Endothelial cell of umbilical vein (primary cell): Measurements from ENCODE around the gene PCDHGA5. TPM values are rescaled to one million over a fixed set of nuclear protein-coding genes. Genes with fewer than 3 reads are reported as not detected.

Experiments
- BruUV-seq: library from RNA; stranded (reverse); fragments of 400-500 nt; replicated peaks from 2 replicates; lab custom pipeline; 2021; lab: Mats Ljungman, UMichigan
- CTCF ChIA-PET: fragments of 300-600, 350-600 bp; sonication (Branson Sonifier 250); formaldehyde crosslinking; loops from one replicate; lab custom pipeline; 2021; ENCODE audit warnings: antibody characterized with exemption, inconsistent platforms; lab: Charles Lee
- POLR2A ChIA-PET: fragments of 300-600, 350-600 bp; sonication (Branson Sonifier 250); formaldehyde crosslinking; loops from one replicate; lab custom pipeline; 2021; ENCODE audit warnings: antibody characterized with exemption, inconsistent platforms; lab: Charles Lee
- DNase-seq: peaks from one replicate; pipeline ENCODE4 v3.0.0-alpha.2; 2011; ENCODE audit warnings: low read depth, low spot score
- FAIRE-seq: peaks from 2 replicates; lab custom pipeline; 2011; peaks lifted over from hg19 to GRCh38; lab: Jason Lieb, UNC
- H2AFZ ChIP-seq: 2 replicates; pipeline ENCODE4 v1.6.0; 2012; ENCODE audit warnings: low read depth, low read length, control low read depth, inconsistent platforms
- H3K27ac ChIP-seq: 2 replicates; pipeline ENCODE4 v1.5.1; 2011; ENCODE audit warnings: low read depth, mild to moderate bottlenecking, control low read depth, low read length, moderate library complexity; ENCODE audit not compliant: insufficient read depth
- H3K27me3 ChIP-seq, 2 experiments: 2 replicates each; pipeline versions ENCODE4 v1.6.0 to v1.6.1; 2011; ENCODE audit warnings: low read length in 2 of 2, mixed read lengths in 1 of 2; ENCODE audit not compliant: control insufficient read depth in 2 of 2, insufficient read depth in 2 of 2
- H3K36me3 ChIP-seq, 2 experiments: 2 replicates in 1 of 2; 3 replicates in 1 of 2; pipeline ENCODE4 v1.5.1; 2011; ENCODE audit warnings: low read length in 2 of 2, mild to moderate bottlenecking in 1 of 2, moderate library complexity in 1 of 2; ENCODE audit not compliant: control insufficient read depth in 2 of 2, insufficient read depth in 2 of 2; ENCODE audit errors: extremely low read depth in 1 of 2
- H3K4me1 ChIP-seq: 3 replicates; pipeline ENCODE4 v1.5.1; 2011; ENCODE audit warnings: mild to moderate bottlenecking, low read length; ENCODE audit not compliant: control insufficient read depth, insufficient read depth; ENCODE audit errors: extremely low read depth
- H3K4me2 ChIP-seq: 2 replicates; pipeline ENCODE4 v1.6.1; 2011; ENCODE audit warnings: low read length, control low read depth, mixed read lengths; ENCODE audit not compliant: insufficient read depth
- H3K4me3 ChIP-seq, 3 experiments: fragments of 200-600 bp in 1 of 3; sonication (generic), shearing (Covaris generic) in 1 of 3; replicated peaks in 1 of 3; 2 replicates each; pipeline ENCODE4 v1.5.1; 2011 to 2016; ENCODE audit warnings: control low read depth in 3 of 3, low read length in 3 of 3, mild to moderate bottlenecking in 2 of 3, inconsistent platforms in 1 of 3, low read depth in 1 of 3, moderate library complexity in 1 of 3; ENCODE audit not compliant: insufficient read depth in 1 of 3
- H3K79me2 ChIP-seq: 2 replicates; pipeline ENCODE4 v1.6.0; 2012; ENCODE audit warnings: low read length, inconsistent platforms; ENCODE audit not compliant: control insufficient read depth, insufficient read depth
- H3K9ac ChIP-seq: replicated peaks from 2 replicates; pipeline ENCODE3; 2011; ENCODE audit warnings: low read length, control low read depth; ENCODE audit not compliant: insufficient read depth; ENCODE audit errors: extremely low read depth
- H3K9me1 ChIP-seq: replicated peaks from 3 replicates; pipeline ENCODE4 v1.6.0; 2011; ENCODE audit warnings: mild to moderate bottlenecking, low read length; ENCODE audit not compliant: control insufficient read depth, insufficient read depth; ENCODE audit errors: extremely low read depth
- H3K9me3 ChIP-seq: replicated peaks from 2 replicates; pipeline ENCODE4 v1.5.1; 2012; ENCODE audit warnings: low read length, inconsistent platforms; ENCODE audit not compliant: control insufficient read depth, insufficient read depth
- H4K20me1 ChIP-seq: replicated peaks from 2 replicates; pipeline ENCODE3; 2011; ENCODE audit warnings: mild to moderate bottlenecking, low read length; ENCODE audit not compliant: control insufficient read depth, insufficient read depth; ENCODE audit errors: extremely low read depth
- CTCF ChIP-seq, 2 donors: IDR thresholded peaks; 1 replicate in 1 of 2; 2 replicates in 1 of 2; pipeline ENCODE4 v1.5.1; 2011; ENCODE audit warnings: low read length in 2 of 2, mild to moderate bottlenecking in 2 of 2, moderate library complexity in 2 of 2, control low read depth in 1 of 2, inconsistent platforms in 1 of 2, low read depth in 1 of 2; ENCODE audit not compliant: insufficient read depth in 1 of 2; ENCODE audit errors: extremely low read depth in 1 of 2
- FOS ChIP-seq: IDR thresholded peaks from 2 replicates; pipeline ENCODE4 v1.6.1; 2011; ENCODE audit warnings: mild to moderate bottlenecking, low read length, moderate library complexity, borderline replicate concordance; ENCODE audit not compliant: insufficient read depth
- JUN ChIP-seq: IDR thresholded peaks from 2 replicates; pipeline ENCODE4 v1.6.1; 2011; ENCODE audit warnings: borderline replicate concordance, low read depth; ENCODE audit not compliant: insufficient read length, insufficient read depth
- MYC ChIP-seq: IDR thresholded peaks from one replicate; pipeline ENCODE4 v1.6.1; 2011; ENCODE audit warnings: mild to moderate bottlenecking, low read depth, low read length
- dilution Hi-C: fragments of 300-500 bp; cut with MboI; formaldehyde crosslinking; loops from one replicate; pipeline ENCODE4 v1.15.0; 2019; ENCODE audit warnings: low sequenced_read_pairs; ENCODE audit not compliant: extremely low pct_ligation_motif_present
- intact Hi-C: fragments of 100-400 bp; cut with micrococcal nuclease; formaldehyde crosslinking; loops from one replicate; pipeline ENCODE4 v1.10.0; 2022
- polyA plus RNA-seq, 4 experiments: library from polyadenylated mRNA; depleted of rRNA in 3 of 4; stranded (reverse) in 3 of 4; unstranded in 1 of 4; fragments of >200 nt; gene quantifications; 2 replicates each; pipeline versions ENCODE4 v1.2.1 to v1.2.3, GENCODE V29; 2011 to 2012; ENCODE audit warnings: missing spikeins in 1 of 4
- total RNA-seq: library from RNA; stranded (reverse); gene quantifications from 2 replicates; pipeline ENCODE4 v1.2.3, GENCODE V29; 2021

PCDHGA5 gene
- total and polyA plus RNA-seq, 2 donors (not counting 3 experiments of a cell fraction or from before 2014, with no cell fraction given) = 0.36 to 0.93 TPM

DNA sequence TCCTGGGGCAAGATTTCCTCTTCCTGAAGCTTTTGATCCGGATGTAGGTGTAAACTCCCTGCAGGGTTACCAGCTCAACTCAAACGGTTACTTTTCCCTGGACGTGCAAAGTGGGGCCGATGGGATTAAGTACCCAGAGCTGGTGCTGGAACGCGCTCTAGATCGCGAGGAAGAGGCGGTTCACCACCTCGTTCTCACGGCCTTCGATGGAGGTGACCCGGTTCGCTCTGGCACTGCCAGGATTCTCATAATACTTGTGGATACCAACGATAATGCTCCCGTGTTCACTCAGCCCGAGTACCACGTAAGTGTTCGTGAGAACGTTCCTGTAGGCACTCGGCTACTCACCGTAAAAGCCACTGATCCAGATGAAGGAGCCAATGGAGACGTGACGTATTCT lies 8.3 kb upstream of the PCDHGA5 start:
- Histone ChIP-seq H2AFZ (no peak overlapping the region), H3K9me1 (no peaks in the 10 kb centered on the region), H3K27me3 (peaks cover 30 to 58% of the 10 kb centered on the region in 2 experiments), H3K4me3 (no peak overlapping the region), H3K4me2 (no peak overlapping the region), H3K36me3 (no peaks in the 10 kb centered on the region), H3K79me2 (no peaks in the 10 kb centered on the region), H3K4me1 (no peaks in the 10 kb centered on the region), H3K9ac (no peak overlapping the region), H3K27ac (no peak overlapping the region), H3K9me3 (no peaks in the 10 kb centered on the region), H4K20me1 (no peaks in the 10 kb centered on the region)
- FAIRE-seq (no peak), DNase-seq (no peak)
- ChIA-PET POLR2A (no interaction called here), CTCF (interaction anchor here (0.9 to 3.0 kb wide), 17 partner anchors 9 to 208 kb away, joined by 3 to 25 read pairs (median 5); partner anchors contain the start of genes PCDHGA11, PCDHGA12, PCDHGA2 and PCDHGA3)
- no TSS peak for BruUV-seq
- TF ChIP-seq FOS = no peak
- no peak for TF ChIP-seq JUN
- no peak for TF ChIP-seq MYC
- dilution Hi-C loops (no loop called here), intact Hi-C loops (no loop called here)

- H3K27me3 ChIP-seq = peaks cover 28 to 58% of the 10 kb centered on the region in 2 experiments
- no peak overlapping the region for H3K4me2 ChIP-seq
- no peak overlapping the region for H3K27ac ChIP-seq
- no peaks in the 10 kb centered on the region for H3K9me1 ChIP-seq
- no peak overlapping the region for H3K4me3 ChIP-seq
- no peak for DNase-seq
- no peak overlapping the region for H2AFZ ChIP-seq
- no peak for FAIRE-seq
- BruUV-seq = no TSS peak
- intact Hi-C loops = no loop called here
- H4K20me1 ChIP-seq = no peaks in the 10 kb centered on the region
- no peaks in the 10 kb centered on the region for H3K79me2 ChIP-seq
- no peaks in the 10 kb centered on the region for H3K36me3 ChIP-seq
- dilution Hi-C loops = no loop called here
- H3K9me3 ChIP-seq = no peaks in the 10 kb centered on the region
- H3K4me1 ChIP-seq = no peaks in the 10 kb centered on the region
- no peak for TF ChIP-seq CTCF (IDR thresholded peaks at IDR 0.05; ENCODE audit: extremely low read depth in 1 of 2, insufficient read depth in 1 of 2, low read depth in 1 of 2, low read length in 2 of 2)
- TF ChIP-seq FOS = no peak
- POLR2A ChIA-PET = no interaction called here
- CTCF ChIA-PET = interaction anchor here (0.9 to 3.0 kb wide), 12 partner anchors 8 to 207 kb away, joined by 3 to 25 read pairs (median 6); partner anchors contain the start of genes PCDHGA11, PCDHGA12, PCDHGA2 and PCDHGA3
- no peak overlapping the region for H3K9ac ChIP-seq
Observed at GRCh38 chr5:141356133-141356532, 7.8 kb upstream of the PCDHGA5 start.
